Mesenchymal stem cell (in vitro differentiated cells and primary cell): ENCODE data around the gene SLC38A8.

ENCODE experiments used
- DNase-seq: peaks from one replicate; pipeline ENCODE4 v3.0.0-alpha.2; 2013
- H2AFZ ChIP-seq: one replicate; pipeline ENCODE4 v1.6.1; 2013; ENCODE audit warnings: low read depth, mild to moderate bottlenecking, control low read depth, inconsistent platforms, low read length, moderate library complexity
- H2AK5ac ChIP-seq: 2 replicates; pipeline ENCODE4 v1.6.1; 2013; ENCODE audit warnings: low read length, moderate library complexity, mild to moderate bottlenecking, inconsistent platforms; ENCODE audit not compliant: severe bottlenecking
- H2BK120ac ChIP-seq: one replicate; pipeline ENCODE4 v1.6.1; 2013; ENCODE audit warnings: low read depth, mild to moderate bottlenecking, inconsistent platforms, low read length, moderate library complexity
- H2BK12ac ChIP-seq, 2 experiments: one replicate each; pipeline ENCODE4 v1.6.1; 2013; ENCODE audit warnings: inconsistent platforms in 2 of 2, low read length in 2 of 2, mild to moderate bottlenecking in 2 of 2, moderate library complexity in 2 of 2, control low read depth in 1 of 2
- H2BK15ac ChIP-seq: one replicate; pipeline ENCODE4 v1.6.1; 2013; ENCODE audit warnings: mild to moderate bottlenecking, low read depth, inconsistent platforms; ENCODE audit not compliant: poor library complexity, severe bottlenecking
- H2BK5ac ChIP-seq: 2 replicates; pipeline ENCODE4 v1.6.1; 2013; ENCODE audit warnings: low read depth, mild to moderate bottlenecking, low read length, control low read depth, inconsistent platforms; ENCODE audit not compliant: poor library complexity, severe bottlenecking
- H3K14ac ChIP-seq, 2 experiments: one replicate each; pipeline ENCODE4 v1.6.1; 2013; ENCODE audit warnings: inconsistent platforms in 2 of 2, low read length in 2 of 2, control low read depth in 1 of 2, mild to moderate bottlenecking in 1 of 2, moderate library complexity in 1 of 2
- H3K18ac ChIP-seq, 2 experiments: one replicate each; pipeline ENCODE4 v1.6.1; 2013; ENCODE audit warnings: inconsistent platforms in 2 of 2, low read length in 2 of 2, control low read depth in 1 of 2, low read depth in 1 of 2, mild to moderate bottlenecking in 1 of 2
- H3K23ac ChIP-seq, 2 experiments: one replicate each; pipeline ENCODE4 v1.6.1; 2013; ENCODE audit warnings: inconsistent platforms in 2 of 2, low read length in 2 of 2, mild to moderate bottlenecking in 2 of 2, moderate library complexity in 2 of 2, control low read depth in 1 of 2
- H3K27ac ChIP-seq: 2 replicates; pipeline ENCODE4 v1.5.1; 2013; ENCODE audit warnings: mild to moderate bottlenecking, moderate library complexity, low read length, control low read depth, inconsistent platforms; ENCODE audit not compliant: poor library complexity, severe bottlenecking
- H3K27me3 ChIP-seq, 2 experiments: 2 replicates each; pipeline versions ENCODE4 v1.6.1 to v1.7.0; 2013; ENCODE audit warnings: low read length in 2 of 2, mild to moderate bottlenecking in 2 of 2, moderate library complexity in 2 of 2, control low read depth in 1 of 2, inconsistent platforms in 1 of 2; ENCODE audit not compliant: control insufficient read depth in 1 of 2, insufficient read depth in 1 of 2
- H3K36me3 ChIP-seq, 2 experiments: 2 replicates each; pipeline versions ENCODE4 v1.6.1 to v1.7.0; 2013; ENCODE audit warnings: low read length in 2 of 2, control low read depth in 1 of 2, inconsistent platforms in 1 of 2, low read depth in 1 of 2, mild to moderate bottlenecking in 1 of 2; ENCODE audit not compliant: insufficient read depth in 2 of 2, control insufficient read depth in 1 of 2
- H3K4ac ChIP-seq, 2 experiments: one replicate each; pipeline ENCODE4 v1.6.1; 2013; ENCODE audit warnings: inconsistent platforms in 2 of 2, low read length in 2 of 2, mild to moderate bottlenecking in 2 of 2, moderate library complexity in 2 of 2, control low read depth in 1 of 2, low read depth in 1 of 2
- H3K4me1 ChIP-seq: 2 replicates; pipeline ENCODE4 v1.6.1; 2013; ENCODE audit warnings: low read depth, low read length, control low read depth; ENCODE audit not compliant: control insufficient read depth, insufficient read depth
- H3K4me2 ChIP-seq: 2 replicates; pipeline ENCODE4 v1.6.1; 2013; ENCODE audit warnings: low read length, mild to moderate bottlenecking, inconsistent platforms; ENCODE audit not compliant: poor library complexity, severe bottlenecking
- H3K4me3 ChIP-seq, 2 experiments: 2 replicates each; pipeline versions ENCODE4 v1.5.1 to v1.7.0; 2013; ENCODE audit warnings: low read length in 2 of 2, mild to moderate bottlenecking in 2 of 2, control low read depth in 1 of 2, low read depth in 1 of 2; ENCODE audit not compliant: insufficient read depth in 1 of 2
- H3K79me1 ChIP-seq: replicated peaks from 2 replicates; pipeline ENCODE4 v1.6.1; 2013; ENCODE audit warnings: mild to moderate bottlenecking, control low read depth, low read length, inconsistent platforms; ENCODE audit not compliant: poor library complexity, severe bottlenecking
- H3K9ac ChIP-seq: 2 replicates; pipeline ENCODE4 v1.7.0; 2013; ENCODE audit warnings: mild to moderate bottlenecking, low read length, moderate library complexity
- H3K9me3 ChIP-seq: 2 replicates; pipeline ENCODE4 v1.7.0; 2013; ENCODE audit warnings: mild to moderate bottlenecking, low read length; ENCODE audit not compliant: control insufficient read depth
- H4K8ac ChIP-seq: one replicate; pipeline ENCODE4 v1.6.1; 2013; ENCODE audit warnings: inconsistent platforms, mild to moderate bottlenecking, low read length, moderate library complexity
- H4K91ac ChIP-seq: one replicate; pipeline ENCODE4 v1.6.1; 2013; ENCODE audit warnings: mild to moderate bottlenecking, low read length, inconsistent platforms
- WGBS: methylation state at CpG from one replicate; pipeline ENCODE4 v1.1.7; 2013; ENCODE audit warnings: mixed read lengths; 5-methylcytosine and 5-hydroxymethylcytosine counted together

The SLC38A8 gene

DNA sequence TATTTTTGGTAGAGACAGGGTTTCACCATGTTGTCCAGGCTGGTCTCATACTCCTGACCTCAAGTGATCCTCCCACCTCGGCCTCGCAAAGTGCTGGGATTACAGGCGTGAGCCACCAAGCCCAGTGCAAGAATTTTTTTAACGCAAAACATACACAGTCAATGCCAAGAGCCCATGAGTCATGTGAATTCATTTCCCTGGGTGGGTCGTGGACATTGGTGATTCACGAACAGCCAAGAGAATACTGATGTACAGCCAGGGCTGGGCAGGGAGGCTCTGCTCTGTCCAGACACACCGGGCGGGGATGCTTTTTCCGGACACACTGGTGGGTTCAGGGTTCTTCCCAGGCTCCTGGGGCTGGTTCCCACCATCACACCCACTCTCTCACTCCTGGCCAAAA, 17.7 kb downstream of the SLC38A8 start:
- Histone ChIP-seq H3K4me3 (no peak overlapping the region), H3K36me3 (no peaks in the 10 kb centered on the region), H2BK12ac (no peak overlapping the region), H3K14ac (peak overlapping the region in 1 of 2 experiments; percentile 72), H4K8ac (no peak overlapping the region), H3K4me1 (no peaks in the 10 kb centered on the region), H3K27me3 (peaks cover 8 to 13% of the 10 kb centered on the region in 2 experiments), H2AK5ac (no peak overlapping the region), H2BK5ac (no peak overlapping the region), H3K18ac (no peak overlapping the region), H3K9ac (peak overlapping the region; percentile 81), H3K23ac (no peak overlapping the region), H3K4me2 (no peak overlapping the region), H2BK15ac (no peak overlapping the region), H3K79me1 (no peaks in the 10 kb centered on the region), H3K27ac (no peak overlapping the region), H2AFZ (no peak overlapping the region), H3K9me3 (peaks cover 21% of the 10 kb centered on the region), H3K4ac (no peak overlapping the region), H4K91ac (no peak overlapping the region), H2BK120ac (no peak overlapping the region)
- 69% methylated on average over 9 of the region's 9 CpGs for WGBS
- peak; percentile 33 for DNase-seq

GRCh38 chr16:84022644-84023043, 20.0 kb downstream of the SLC38A8 start:
- DNase-seq = no peak
- no peak overlapping the region for H4K91ac ChIP-seq

DNA sequence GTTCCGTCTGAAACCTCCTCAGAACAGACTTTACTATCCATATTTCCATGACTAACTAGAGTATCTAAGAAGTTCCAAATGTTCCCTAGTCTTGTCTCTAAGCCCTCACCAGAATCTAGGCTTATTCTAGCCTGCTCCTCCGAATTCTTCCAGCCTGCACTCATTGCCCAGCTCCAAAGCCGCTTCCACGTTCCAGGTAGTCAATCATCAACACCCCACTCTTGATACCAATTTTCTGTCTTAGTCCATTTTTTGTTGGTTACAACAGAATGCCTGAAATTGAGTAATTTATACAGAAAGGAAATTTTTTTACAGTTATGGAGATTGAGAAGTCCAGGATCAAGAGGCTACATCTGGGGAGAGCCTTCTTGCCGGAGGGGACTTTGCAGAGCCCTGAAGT, 21.1 kb downstream of the SLC38A8 start:
- Histone ChIP-seq H2BK15ac (no peak overlapping the region), H2AFZ (no peak overlapping the region), H3K14ac (no peak overlapping the region), H2BK120ac (no peak overlapping the region), H2BK12ac (no peak overlapping the region), H3K9ac (no peak overlapping the region), H3K4ac (no peak overlapping the region), H3K23ac (no peak overlapping the region), H2BK5ac (no peak overlapping the region), H4K91ac (no peak overlapping the region), H3K27me3 (peaks cover 0 to 12% of the 10 kb centered on the region in 2 experiments), H4K8ac (no peak overlapping the region), H3K79me1 (no peaks in the 10 kb centered on the region), H3K27ac (no peak overlapping the region), H3K18ac (no peak overlapping the region), H3K4me2 (no peak overlapping the region), H3K4me1 (no peaks in the 10 kb centered on the region), H3K9me3 (peaks cover 25% of the 10 kb centered on the region), H2AK5ac (no peak overlapping the region), H3K36me3 (no peaks in the 10 kb centered on the region), H3K4me3 (no peak overlapping the region)
- DNase-seq = no peak
- WGBS = 67% methylated on average over 3 of the region's 5 CpGs

More at GRCh38 chr16:84022644-84023043, 20.0 kb downstream of the SLC38A8 start:
- H3K4me2 ChIP-seq = no peak overlapping the region
- no peak overlapping the region for H4K8ac ChIP-seq
- H2BK120ac ChIP-seq = no peak overlapping the region
- H2BK12ac ChIP-seq = no peak overlapping the region
- no peak overlapping the region for H2AK5ac ChIP-seq
- no peak overlapping the region for H2BK15ac ChIP-seq
- no peaks in the 10 kb centered on the region for H3K4me1 ChIP-seq
- H3K36me3 ChIP-seq = no peaks in the 10 kb centered on the region
- no peak overlapping the region for H3K27ac ChIP-seq
- 88% methylated on average over 10 of the region's 11 CpGs for WGBS
- no peak overlapping the region for H2AFZ ChIP-seq
- no peak overlapping the region for H3K4me3 ChIP-seq
- H3K79me1 ChIP-seq = no peaks in the 10 kb centered on the region
- H3K27me3 ChIP-seq = peaks cover 0 to 2% of the 10 kb centered on the region in 2 experiments
- H3K9me3 ChIP-seq = peaks cover 25% of the 10 kb centered on the region
- H3K4ac ChIP-seq = no peak overlapping the region
- no peak overlapping the region for H3K9ac ChIP-seq
- H3K18ac ChIP-seq = no peak overlapping the region
- H3K14ac ChIP-seq = no peak overlapping the region
- H2BK5ac ChIP-seq = no peak overlapping the region
- H3K23ac ChIP-seq = no peak overlapping the region

DNA sequence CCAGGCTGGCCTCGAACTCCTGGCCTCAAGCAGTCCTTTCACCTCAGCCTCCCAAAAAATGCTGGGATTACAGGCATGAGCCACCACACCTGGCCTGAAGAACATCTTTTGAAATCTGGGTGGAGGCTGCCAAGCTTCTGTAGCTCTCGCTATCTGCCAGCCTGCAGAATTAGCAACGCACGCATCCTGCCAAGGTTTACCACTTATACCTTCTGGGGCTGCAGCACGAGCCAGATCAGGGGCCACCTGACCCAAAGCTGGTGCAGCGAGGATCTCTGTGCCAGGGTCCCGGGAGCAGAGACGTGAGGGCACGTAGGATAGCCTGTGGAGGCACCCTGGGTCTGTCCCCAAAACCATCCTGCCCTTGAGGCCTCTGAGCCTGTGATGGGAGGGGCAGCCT, 22.2 kb downstream of the SLC38A8 start:
- Histone ChIP-seq H2BK120ac (no peak overlapping the region), H2BK5ac (no peak overlapping the region), H3K36me3 (no peaks in the 10 kb centered on the region), H3K9me3 (peaks cover 25% of the 10 kb centered on the region), H3K4ac (no peak overlapping the region), H4K8ac (no peak overlapping the region), H3K27ac (no peak overlapping the region), H3K9ac (no peak overlapping the region), H3K79me1 (no peaks in the 10 kb centered on the region), H3K4me3 (no peak overlapping the region), H3K18ac (no peak overlapping the region), H3K14ac (no peak overlapping the region), H3K4me2 (no peak overlapping the region), H3K23ac (no peak overlapping the region), H3K4me1 (no peaks in the 10 kb centered on the region), H2AK5ac (no peak overlapping the region), H4K91ac (no peak overlapping the region), H2BK12ac (no peak overlapping the region), H3K27me3 (peaks cover 0 to 17% of the 10 kb centered on the region in 2 experiments), H2AFZ (no peak overlapping the region), H2BK15ac (no peak overlapping the region)
- WGBS = 84% methylated on average over 9 of the region's 9 CpGs
- no peak for DNase-seq
